ENCODE data around the gene ANKRD37. TPM values are rescaled to one million over a fixed set of nuclear protein-coding genes. Genes with fewer than 3 reads are reported as not detected.
A peak's percentile ranks its signal among the peaks of the same experiment; 100 is the strongest.

Gene ANKRD37
- polyA plus RNA-seq, 5 donors: 9.0 to 25.5 (median 16.0) TPM

DNA sequence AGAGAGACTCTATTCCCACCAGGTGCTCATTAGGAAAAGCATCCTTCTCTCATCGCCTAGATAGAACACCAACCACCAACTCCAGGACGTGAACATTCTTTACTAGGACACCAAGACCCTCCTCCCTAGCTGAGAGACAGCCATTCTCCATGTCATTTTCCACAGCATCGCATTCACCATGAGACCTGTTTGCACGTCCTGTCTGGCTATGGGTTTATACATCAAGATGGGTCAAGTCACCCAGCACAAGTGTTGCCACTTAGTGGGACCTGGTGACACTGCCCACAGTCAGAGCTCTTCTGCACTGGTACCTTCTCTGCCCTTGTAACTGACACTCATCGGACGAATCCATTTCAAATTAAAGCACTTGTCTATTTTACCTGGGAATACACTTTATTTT, 18.4 kb upstream of the ANKRD37 start:
- no peak for DNase-seq

DNA sequence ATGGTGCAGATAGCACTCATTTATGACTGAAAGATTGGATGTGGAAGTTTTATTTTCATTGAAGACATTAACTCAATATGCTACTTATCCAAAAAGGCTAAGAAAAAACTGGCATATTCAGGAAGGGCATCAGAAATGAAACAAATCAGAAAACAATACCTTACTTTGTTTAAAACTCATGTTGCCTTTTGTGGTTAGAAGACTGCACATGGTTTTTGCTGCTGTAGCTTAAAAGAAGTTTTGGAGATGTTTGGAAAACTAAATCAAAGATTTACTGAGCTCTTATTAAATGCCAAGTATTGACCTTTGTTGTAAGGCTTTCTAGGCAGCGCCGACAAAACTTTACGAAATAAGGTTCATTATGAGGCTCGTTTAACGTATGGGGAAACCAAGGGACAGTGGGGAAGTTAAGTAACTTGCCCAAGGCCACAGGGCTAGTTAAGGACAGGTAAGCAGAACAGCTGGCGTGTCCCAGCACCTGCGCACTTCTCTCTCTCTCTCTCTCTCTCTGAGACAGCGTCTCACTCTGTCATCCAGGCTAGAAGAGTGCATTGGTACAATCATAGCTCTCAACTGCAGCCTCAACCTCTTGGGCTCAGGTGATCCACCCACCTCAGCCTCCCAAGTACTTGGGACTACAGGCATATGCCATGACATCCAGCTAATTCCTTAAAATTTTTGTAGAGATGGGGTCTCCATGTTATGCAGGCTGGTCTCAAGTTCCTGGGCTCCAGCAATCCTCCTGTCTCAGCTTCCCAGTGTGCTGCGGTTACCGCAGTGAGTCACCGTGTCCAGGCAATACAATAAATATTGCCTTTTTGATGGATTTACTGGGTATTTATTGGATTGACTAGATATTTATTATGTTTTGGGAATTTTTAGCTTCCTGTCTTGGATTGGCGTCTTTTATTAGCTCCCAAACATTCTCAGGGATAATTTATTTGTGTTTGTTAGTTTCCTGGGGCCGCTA, 17.0 kb upstream of the ANKRD37 start:
- no peak for DNase-seq

DNA sequence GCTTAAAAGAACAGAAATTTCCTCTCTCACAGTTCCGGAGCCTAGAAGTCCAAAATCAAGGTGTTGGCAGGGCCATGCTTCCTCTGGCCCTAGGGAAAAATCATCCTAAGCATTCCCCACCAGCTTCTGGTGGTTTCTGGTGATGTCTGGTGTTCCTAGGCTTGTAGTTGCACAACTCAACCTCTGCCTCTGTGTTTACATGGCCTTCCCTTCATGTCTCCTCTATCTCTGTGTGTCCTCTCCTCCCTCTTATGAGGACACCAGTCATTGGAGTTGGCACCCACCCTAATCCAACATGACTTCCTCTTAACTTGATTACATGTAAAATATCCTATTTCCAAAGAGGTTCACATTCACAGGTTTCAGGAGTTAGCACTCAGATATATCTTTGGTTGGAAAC, 16.3 kb upstream of the ANKRD37 start:
- no peak for DNase-seq

DNA sequence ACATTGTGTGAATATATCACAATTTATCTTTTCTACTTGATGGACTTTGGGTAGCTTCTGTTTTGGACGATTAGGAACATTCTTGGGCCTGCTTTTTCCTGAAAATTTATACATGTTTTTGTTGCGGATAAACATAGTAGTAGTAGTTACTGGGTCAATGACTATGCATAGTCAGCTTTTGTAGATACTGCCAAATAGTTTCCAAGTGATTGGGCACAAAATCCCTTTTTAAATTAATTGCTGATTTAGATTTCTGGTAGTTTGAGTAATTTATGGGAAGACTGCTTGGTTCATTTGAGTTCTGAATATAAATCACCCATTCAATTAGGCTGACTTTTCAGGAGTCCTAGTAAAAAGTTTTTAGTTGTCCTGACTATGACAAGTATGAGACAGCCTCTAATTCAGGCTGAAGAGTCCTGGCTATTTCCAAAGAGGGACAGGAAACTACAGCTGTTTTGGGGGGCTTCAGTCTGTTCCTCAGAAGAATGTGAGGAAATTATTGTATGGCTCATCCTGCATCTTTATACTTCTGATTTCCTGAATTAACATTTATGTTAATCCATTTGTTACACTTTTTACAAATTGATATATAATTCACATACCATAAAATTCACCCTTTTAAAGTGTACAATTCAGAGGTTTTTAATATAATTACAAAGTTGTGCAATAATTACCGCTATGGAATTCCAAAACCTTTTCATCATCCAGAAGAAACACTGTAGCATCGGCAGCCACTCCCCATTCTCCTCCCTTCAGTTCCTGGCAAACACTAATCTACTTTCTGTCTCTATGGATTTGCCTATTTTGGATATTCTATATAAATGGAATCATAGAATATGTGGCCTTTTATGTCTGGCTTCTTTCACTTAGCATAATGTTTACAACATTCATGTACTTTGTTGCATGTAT, 15.1 kb upstream of the ANKRD37 start:
- no peak for DNase-seq

DNA sequence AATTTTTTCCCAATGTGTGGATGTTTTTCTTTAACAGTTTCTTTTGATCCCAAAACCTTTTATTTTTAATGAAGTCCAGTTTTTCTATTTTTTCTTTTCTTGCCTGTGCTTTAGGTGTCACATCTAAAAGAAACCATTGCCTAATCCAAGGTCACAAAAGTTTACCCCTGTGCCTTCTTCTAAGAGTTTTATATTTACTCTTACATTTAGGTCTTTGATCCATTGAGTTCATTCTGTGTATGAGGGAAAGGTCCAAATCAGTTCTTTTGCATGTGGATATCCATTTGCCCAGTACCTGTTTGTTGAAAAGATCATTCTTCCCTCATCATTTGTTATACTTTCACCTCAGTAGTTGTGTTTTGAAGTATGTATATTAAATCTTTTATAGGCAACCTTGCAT, 13.9 kb upstream of the ANKRD37 start:
- DNase-seq: no peak

DNA sequence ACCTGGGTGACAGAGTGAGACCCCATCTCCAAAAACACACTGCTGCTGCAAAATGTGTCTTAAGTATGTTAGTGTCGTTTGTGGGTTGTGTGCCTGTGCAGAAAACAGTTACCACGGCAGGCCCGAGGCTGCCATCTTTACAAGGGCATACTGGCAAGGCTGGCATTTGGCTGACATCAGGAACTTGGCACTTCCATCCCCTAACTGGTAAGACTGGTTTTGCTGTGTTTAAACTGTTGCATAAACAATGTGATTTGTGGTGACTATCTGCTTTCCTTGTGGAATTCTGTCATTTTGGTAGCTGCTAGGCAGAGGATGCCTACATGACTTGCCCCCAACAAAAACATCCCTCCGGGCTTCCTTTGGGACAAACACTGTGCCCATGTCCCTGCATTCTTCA, 13.2 kb upstream of the ANKRD37 start:
- DNase-seq: peak in 1 of 2 donors; percentile 8

DNA sequence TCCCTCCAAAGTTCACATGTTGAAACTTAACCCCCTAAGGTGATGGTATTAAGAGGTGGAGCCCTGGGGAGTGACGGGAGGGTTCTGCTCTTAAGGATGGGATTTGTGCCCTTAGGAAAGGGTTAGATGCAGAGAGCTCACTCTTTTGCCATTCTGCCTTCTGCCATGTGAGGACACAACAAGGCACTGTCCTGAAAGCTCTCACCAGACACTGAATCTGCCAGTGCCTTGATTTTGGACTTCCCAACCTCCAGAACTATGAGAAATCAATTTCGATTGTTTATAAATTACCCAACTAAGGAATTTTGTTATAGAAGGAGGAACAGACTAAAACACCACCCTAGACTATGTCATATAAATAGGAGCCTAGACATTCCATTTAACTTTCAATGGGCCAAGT, 12.6 kb upstream of the ANKRD37 start:
- DNase-seq: no peak

DNA sequence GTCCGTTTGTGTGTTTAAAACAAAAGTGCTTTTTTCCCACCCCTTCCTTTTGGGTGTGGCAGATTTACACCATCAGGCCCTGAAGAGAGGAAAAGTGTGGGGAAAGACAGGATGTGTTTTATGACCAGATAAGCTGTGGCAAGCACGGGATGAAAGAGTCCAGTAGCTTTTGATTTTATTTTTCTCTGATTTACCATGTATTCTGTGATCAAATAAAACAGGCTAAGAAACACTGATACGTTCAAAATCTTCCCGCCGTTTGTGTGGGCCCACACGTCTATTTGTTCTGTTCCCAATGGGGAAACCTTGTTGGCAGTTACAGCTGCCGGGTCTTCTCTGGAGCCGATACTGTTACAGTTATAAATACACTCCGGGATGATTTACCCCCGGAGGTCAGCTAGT, 11.7 kb upstream of the ANKRD37 start:
- peak in 1 of 2 donors; percentile 21 for DNase-seq

DNA sequence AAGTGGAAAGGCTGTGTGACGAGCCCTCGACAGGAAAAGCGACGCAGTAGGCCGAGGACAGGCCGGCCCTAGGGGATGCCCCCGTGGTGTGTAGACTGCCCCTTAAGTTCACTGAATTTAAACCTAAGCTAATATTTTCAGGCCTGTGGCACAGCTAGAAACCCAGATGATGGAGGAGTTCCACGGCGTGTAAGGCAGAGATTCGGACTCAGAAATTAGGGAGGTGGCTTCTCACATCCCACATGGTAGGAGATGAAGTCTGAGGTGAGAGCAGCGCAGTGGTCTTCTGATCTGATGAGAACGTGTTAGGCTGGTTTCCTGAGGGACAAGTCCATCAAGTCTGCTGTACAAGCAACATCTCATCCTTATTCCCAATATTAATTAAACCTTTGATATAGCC, 8.7 kb upstream of the ANKRD37 start:
- no peak for DNase-seq

DNA sequence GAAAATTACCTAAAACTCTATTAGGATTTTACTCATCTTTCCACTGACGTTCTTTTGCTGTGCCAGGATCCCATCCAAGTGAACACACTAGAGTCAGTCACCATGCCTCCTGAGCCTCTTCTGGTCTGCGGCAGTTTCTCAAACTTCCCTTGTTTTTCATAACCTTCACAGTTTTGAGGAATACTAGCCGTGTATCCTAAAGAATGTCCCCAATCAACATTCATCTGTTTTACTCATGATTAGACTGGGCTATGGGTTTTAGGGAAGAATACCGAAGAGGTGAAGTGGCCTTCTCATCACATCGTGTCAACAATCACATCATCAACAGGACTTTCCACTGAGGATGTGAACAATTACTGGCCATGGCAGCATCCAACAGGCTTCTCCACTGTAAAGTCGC, 5.7 kb upstream of the ANKRD37 start:
- no peak for DNase-seq

DNA sequence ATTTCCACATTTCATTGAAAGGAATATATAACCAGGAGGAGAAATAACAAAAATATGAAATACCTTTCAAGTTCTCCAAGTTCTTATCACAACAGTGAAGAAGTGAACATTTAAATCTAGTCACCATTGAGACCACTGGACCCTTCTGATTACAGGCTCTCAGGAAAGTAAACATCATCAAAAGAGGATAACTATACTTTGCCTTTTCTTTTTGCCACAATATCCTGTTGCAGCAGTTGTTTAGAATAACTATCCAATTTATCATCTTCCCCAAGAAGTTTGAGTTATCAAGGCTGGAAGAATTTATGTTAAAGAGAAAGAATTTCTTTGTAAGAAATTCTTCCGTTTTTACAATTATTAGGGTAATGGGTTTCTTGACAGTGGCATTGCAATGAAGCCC, 4.5 kb upstream of the ANKRD37 start:
- no peak for DNase-seq

DNA sequence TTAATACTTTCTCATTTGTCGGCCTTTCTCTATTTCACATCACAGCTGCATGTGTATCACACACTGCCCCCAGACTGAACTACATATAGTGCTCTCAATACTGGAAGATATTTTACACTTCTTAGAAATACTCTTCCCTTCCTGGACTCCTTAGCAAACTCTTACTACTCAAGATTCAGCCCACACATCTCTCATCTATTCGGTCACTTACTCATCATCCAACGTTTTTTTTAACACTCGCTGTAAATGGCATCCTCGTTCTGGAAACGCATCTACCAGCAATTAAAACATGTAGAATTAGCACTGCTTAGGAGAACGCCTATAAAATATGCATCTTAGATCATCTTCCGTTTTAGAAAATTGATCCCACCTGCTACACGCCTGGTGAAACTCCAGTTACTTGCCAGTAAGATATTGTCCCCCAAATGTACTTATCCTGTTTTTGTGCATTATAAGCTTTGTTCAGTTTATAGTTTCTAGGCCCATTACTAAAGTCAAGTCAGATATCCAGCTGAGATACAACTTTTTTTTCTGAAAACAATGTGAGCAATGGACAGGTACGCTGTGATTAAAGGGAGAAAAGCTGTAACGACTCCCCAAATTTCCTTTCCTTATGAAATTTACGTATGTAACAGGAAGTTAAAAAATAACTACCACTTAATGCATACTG, 1.9 kb upstream of the ANKRD37 start:
- no peak for DNase-seq

DNA sequence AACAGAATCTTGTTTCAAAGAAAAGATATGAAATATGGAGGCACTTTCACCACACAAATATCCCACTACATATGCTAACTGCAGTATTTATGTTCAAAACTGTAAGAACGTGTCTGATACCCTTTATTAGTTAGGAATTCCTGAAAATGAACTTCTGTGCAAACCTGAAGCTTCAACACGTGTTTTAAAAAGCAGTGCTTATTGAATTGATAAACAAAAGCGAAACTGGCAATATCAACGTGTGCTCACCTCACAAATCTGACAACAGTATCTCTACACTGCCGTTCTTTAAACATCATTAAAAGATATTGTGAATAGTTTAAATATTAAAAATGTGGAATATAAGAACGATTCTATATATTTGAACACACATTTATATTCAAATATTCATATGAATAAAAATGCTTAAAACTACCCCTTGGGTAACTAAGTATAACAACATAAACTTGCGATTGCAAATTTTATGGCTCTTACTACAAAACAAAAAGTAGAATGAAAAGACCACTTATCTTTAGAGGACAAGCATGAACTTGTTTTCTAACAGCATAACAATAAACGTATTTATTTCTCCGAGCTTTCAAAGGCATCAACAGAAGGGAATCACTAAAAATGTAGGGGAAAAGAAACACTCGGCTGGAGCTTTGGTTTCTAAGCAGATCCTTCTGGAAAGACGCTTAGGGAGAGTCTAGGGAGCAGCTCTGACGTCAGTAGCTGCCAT, 1.2 kb upstream of the ANKRD37 start, which contains the start of gene LRP2BP:
LRP2BP (minus strand) TSS at position 687 of the 718 bp plus-strand sequence. CDS start 17,738 bp downstream, outside the sequence.
- peak in 1 of 2 donors; percentile 42 for DNase-seq

DNA sequence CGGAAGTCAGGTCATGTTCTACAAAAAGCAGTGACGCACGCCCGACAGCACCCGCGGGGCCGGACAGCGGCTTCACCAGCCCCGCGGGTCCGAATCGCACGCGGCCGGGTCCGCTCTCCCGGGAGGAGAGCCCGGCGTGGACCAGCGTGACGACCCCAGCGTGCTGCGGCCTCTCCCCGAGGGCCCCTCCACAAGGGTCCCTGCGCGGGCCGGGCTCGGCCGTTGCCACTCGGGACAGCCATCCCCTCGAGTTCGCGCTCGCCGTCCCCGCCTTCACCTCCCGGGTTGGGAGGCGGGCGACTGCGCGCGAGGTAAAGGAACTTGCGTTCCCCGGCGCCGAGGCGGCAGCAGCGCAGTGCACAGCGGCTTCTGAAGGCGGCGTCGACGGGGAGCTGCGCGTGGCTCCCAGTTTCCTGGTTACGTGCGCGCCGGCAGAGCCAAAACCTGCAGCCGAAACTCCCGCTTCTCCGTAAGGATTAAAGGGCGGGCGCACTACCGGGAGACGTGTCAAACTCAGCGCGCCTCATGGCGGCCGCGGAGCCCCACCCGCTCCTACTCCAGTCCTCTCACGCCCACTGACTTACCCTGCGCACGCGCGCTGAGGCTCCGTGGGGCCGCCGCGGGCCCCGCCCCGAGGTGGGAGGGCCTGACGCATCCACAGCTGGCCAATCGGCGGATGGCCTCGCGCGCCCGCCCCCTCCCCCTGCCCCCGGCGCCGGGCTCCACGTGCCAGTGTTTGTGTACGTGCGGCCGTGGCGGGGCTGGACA, 501 bp upstream of the ANKRD37 start:
- DNase-seq: peak; percentile 98

DNA sequence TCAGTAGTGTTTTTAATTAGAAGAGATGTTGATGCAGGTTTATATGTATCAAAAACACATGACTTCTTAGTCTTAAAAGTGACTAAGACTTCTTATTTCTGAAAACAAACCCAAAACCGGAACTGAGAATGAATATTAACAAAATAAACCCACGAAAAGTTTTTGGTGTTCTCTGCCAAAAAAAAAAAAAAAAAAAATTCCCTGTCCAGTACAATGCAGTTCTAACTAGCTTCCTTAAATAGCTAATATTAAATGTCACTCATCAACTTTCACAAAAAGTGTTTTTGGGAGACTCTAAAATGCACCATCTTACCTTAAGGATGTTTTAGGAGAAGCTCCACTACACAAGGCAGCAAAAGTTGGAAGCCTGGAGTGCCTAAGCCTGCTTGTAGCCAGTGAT, 2.0 kb downstream of the ANKRD37 start:
- no peak for DNase-seq

DNA sequence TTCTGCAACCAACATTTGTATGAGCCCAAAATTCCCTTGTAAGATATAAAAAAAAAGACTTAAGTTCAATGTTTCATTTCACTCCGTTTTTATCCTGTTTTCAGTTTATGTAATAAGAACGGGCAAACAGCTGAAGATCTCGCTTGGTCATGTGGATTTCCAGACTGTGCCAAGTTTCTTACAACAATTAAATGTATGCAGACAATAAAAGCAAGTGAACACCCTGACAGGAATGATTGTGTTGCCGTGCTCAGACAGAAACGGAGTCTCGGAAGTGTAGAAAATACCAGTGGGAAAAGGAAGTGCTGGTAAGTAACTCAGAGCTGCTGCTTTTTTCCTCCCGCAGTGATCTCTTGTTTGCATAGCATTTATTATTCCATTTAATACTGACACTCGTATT, 2.8 kb downstream of the ANKRD37 start:
- DNase-seq: no peak

DNA sequence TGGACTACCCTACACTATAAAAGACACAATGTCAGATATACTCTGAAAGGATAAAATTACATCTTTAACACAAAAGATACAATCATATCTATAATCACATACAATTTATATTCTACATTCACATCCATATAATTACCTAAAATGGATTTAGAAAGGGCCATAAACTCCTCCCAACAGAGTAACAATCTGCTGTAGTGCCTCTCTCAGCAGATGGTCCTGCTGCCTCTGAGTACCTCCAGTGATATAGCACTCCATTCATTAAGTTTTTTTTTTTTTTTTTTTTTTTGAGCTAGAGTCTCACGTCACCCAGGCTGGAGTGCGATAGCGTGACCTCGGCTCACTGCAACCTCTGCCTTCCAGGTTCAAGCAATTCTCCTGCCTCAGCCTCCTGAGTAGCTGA, 7.4 kb downstream of the ANKRD37 start:
- no peak for DNase-seq

DNA sequence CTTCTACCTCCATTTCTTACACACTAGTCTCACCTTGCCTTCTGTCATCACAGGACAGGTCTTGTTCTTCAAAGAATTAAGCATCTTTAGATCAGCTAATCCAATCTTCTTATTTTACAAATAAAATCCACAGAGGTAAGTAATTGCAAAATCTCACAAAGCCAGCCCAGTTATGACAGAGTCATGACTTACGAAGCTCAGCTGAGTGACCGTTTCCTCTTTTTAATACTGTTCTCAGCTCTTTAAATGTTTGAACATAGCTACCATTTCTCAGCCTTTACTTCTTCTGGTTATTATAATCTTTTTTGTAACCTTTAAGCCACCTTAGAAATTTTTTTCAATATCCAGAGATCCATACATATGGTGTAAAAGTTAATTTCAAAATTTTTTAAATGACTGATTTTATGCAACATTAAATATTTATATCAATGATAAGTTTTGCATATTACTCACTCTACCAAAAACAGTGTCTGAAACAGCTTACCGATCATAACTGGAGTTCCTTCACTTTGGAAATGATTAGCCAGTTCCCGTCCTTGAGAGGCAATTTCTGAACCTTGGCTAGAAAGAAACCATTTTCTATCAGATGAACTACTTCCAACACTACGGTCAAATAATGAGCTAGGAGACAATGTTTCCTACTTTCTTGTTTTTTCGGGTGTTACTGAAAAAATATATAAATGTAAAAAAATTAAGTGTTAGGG, 8.8 kb downstream of the ANKRD37 start:
- no peak for DNase-seq

DNA sequence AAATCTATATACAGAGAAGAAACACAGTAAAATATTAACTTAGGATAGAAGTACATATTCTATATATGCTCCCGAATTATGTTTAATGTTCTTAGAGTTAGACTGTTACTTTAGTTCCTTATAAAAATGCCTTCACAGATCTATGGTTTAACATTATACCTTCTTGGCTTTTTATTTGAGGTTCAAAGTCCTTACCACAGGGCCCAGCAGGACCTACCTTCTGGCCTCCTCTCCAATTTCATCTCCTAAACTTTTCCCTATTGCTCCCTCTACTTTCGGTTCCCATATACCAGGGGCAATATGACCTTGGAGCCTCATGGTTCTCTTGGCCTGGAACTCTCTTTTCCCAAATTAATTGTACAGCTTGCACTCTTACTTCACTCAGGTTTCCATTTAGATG, 11.8 kb downstream of the ANKRD37 start:
- no peak for DNase-seq

DNA sequence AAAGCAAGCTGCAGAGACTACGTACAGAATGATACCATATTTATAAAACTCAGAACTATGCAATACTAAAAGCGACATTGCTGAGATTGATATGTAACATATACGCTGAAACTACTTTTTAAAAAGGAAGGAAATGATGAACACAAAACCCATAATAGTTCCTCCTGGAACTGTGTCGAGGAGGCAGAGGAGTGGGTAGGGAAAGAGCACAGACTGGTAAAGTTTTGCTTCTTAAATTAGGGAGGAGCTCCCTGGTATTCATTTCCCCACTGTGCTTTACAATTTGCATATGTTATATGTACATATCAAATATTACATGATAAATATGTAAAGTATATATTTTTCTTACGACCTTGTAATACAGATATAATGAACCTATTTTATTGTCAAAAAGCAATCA, 15.2 kb downstream of the ANKRD37 start:
- DNase-seq: no peak

Data from right lung (tissue), 5 donors.